Effector memory CD4-positive, alpha-beta T cell (primary cell): Measurements from ENCODE around the gene GNAT1.

Experiments used
- DNase-seq, 3 donors: peaks; one replicate each; pipeline ENCODE4 v3.0.0-alpha.2; 2020
- H3K27ac ChIP-seq: 2 replicates; pipeline ENCODE4 v1.7.0; 2013; ENCODE audit warnings: mild to moderate bottlenecking, low read length, moderate library complexity; ENCODE audit not compliant: insufficient read depth, poor library complexity, severe bottlenecking
- H3K27me3 ChIP-seq: replicated peaks from 2 replicates; pipeline ENCODE4 v1.7.0; 2013; ENCODE audit warnings: mild to moderate bottlenecking, low read length; ENCODE audit not compliant: insufficient read depth, control insufficient read depth, poor library complexity, severe bottlenecking
- H3K36me3 ChIP-seq: 2 replicates; pipeline ENCODE4 v1.7.0; 2013; ENCODE audit warnings: mild to moderate bottlenecking, low read length, moderate library complexity; ENCODE audit not compliant: control insufficient read depth, insufficient read depth
- H3K4me1 ChIP-seq: 2 replicates; pipeline ENCODE4 v1.7.0; 2013; ENCODE audit warnings: low read length, mild to moderate bottlenecking; ENCODE audit not compliant: control insufficient read depth, insufficient read depth, poor library complexity, severe bottlenecking
- H3K4me3 ChIP-seq: 2 replicates; pipeline ENCODE4 v1.7.0; 2013; ENCODE audit warnings: low read length, low read depth, mild to moderate bottlenecking; ENCODE audit not compliant: insufficient read depth, poor library complexity, severe bottlenecking
- H3K9me3 ChIP-seq: 2 replicates; pipeline ENCODE4 v1.7.0; 2013; ENCODE audit warnings: mild to moderate bottlenecking, low read length, moderate library complexity; ENCODE audit not compliant: control insufficient read depth

GNAT1 gene

GRCh38 chr3:50177346-50177745, 14.1 kb upstream of the GNAT1 start:
- no peaks in the 10 kb centered on the region for H3K36me3 ChIP-seq
- no peak for DNase-seq

DNA sequence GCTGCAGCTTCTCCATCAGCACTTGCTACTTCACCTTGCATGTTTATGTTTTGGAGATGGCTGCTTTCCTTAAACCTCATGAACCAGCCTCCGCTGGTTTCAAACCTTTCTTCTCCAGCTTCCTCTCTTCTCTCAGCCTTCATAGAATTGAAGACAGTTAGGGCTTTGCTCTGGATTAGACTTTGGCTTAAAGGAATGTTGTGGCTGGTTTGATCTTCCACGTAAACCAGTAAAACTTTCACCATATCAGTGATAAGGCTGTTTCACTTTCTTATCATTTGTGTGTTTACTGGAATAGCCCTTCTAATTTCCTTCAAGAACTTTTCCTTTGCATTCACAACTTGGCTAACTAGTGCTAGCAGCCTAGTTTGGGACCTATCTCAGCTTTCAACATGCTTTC, 11.7 kb upstream of the GNAT1 start:
- no peak for DNase-seq
- no peaks in the 10 kb centered on the region for H3K4me1 ChIP-seq
- no peaks in the 10 kb centered on the region for H3K36me3 ChIP-seq
- no peak overlapping the region for H3K27ac ChIP-seq
- H3K27me3 ChIP-seq, result no peaks in the 10 kb centered on the region
- no peak overlapping the region for H3K4me3 ChIP-seq
- H3K9me3 ChIP-seq, result no peaks in the 10 kb centered on the region

More at GRCh38 chr3:50177346-50177745, 14.1 kb upstream of the GNAT1 start:
- Histone ChIP-seq H3K4me1 (no peaks in the 10 kb centered on the region), H3K27ac (no peak overlapping the region), H3K9me3 (no peaks in the 10 kb centered on the region), H3K4me3 (no peak overlapping the region), H3K27me3 (no peaks in the 10 kb centered on the region)

DNA sequence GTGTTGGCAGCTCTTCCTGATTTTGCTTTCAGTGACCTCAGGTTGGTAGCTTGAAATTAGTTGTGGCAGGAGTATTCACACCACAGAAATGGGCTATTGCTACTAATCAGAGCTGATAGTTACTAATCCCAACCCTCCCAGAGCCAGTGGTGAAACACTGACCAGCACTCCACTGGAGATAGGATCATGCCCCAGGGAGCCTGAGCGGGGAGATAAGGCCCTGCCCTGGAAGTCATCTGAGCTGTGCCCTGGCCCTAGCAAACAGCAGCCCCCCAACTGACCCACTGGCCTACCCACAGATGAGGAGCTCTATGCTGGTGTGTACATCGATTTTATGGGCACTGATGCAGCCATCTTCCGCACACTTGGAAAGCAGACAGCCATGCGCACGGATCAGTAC, 9.4 kb upstream of the GNAT1 start:
- Histone ChIP-seq H3K27ac (no peak overlapping the region), H3K4me3 (no peak overlapping the region), H3K9me3 (no peaks in the 10 kb centered on the region), H3K36me3 (no peaks in the 10 kb centered on the region), H3K4me1 (no peaks in the 10 kb centered on the region), H3K27me3 (no peaks in the 10 kb centered on the region)
- DNase-seq, result no peak

DNA sequence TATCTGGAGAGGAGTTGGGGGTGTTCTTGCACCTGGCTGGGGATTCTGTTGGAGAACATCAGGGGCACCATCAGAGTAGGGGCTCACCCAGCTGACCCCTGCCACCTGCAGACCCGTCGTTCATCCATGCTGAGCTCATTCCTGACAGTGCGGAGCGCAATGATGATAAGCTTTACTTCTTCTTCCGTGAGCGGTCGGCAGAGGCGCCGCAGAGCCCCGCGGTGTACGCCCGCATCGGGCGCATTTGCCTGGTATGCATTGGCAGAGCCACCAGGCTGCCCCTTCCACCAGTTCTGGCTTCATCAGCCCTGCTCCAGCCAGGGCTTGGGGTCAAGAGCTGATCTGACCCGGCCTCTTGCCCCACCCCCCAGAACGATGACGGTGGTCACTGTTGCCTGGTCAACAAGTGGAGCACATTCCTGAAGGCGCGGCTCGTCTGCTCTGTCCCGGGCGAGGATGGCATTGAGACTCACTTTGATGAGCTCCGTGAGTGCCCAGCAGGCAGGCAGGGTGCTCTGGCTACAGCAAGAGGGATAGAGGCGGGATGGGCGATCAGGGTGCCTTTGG, 8.8 kb upstream of the GNAT1 start:
- no peaks in the 10 kb centered on the region for H3K36me3 ChIP-seq
- H3K4me3 ChIP-seq, result no peak overlapping the region
- H3K4me1 ChIP-seq, result no peaks in the 10 kb centered on the region
- H3K27ac ChIP-seq, result no peak overlapping the region
- no peaks in the 10 kb centered on the region for H3K27me3 ChIP-seq
- no peaks in the 10 kb centered on the region for H3K9me3 ChIP-seq
- DNase-seq, result no peak

DNA sequence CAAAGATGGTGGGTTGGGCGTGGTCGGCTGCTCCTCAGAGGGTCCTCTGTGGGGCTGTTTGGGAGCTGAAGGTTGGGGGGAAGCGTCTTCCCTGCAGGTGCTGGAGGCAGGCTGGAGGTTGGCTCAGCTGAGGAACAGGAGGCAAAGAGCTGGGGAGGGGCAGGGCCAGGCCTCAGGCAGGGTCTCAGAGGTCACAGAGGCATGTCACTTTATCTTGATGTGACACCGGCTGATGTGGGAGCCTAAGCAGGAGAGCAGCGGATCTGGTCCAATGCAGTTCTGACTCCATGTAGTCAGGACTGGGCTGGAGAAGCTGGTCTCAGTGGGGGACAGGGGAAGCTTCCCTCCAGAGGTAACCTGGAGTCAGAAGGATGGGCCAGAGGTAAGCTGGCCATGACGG, 7.7 kb upstream of the GNAT1 start:
- Histone ChIP-seq H3K36me3 (no peaks in the 10 kb centered on the region), H3K4me1 (no peaks in the 10 kb centered on the region), H3K27me3 (no peaks in the 10 kb centered on the region), H3K4me3 (no peak overlapping the region), H3K9me3 (no peaks in the 10 kb centered on the region), H3K27ac (no peak overlapping the region)
- DNase-seq, result no peak

- Histone ChIP-seq H3K9me3 (no peaks in the 10 kb centered on the region), H3K36me3 (no peaks in the 10 kb centered on the region), H3K4me3 (no peak overlapping the region), H3K4me1 (no peaks in the 10 kb centered on the region), H3K27me3 (no peaks in the 10 kb centered on the region), H3K27ac (no peak overlapping the region)
- no peak for DNase-seq
These were observed 7.0 kb upstream of the GNAT1 start for GRCh38 chr3:50184242-50184978.

DNA sequence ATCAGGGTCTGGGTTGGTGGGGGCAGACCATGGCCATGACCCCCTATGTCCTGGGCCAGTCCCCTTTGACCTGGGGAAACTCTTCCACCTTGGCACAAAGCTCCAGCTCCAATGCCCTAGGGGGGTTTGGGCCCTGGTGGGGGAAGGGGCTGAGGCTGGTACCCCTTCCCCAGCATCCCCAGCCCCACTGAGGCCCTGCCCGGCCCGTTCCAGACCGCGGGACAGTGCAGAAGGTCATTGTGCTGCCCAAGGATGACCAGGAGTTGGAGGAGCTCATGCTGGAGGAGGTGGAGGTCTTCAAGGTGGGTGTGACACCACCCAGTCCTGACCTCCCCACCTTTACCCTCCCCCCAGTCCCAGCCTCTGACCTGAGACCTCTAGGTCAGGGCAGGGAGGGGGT, 6.2 kb upstream of the GNAT1 start:
- H3K4me1 ChIP-seq, result no peaks in the 10 kb centered on the region
- H3K9me3 ChIP-seq, result no peaks in the 10 kb centered on the region
- H3K36me3 ChIP-seq, result no peaks in the 10 kb centered on the region
- H3K27ac ChIP-seq, result no peak overlapping the region
- DNase-seq, result no peak
- H3K27me3 ChIP-seq, result no peaks in the 10 kb centered on the region
- H3K4me3 ChIP-seq, result no peak overlapping the region

DNA sequence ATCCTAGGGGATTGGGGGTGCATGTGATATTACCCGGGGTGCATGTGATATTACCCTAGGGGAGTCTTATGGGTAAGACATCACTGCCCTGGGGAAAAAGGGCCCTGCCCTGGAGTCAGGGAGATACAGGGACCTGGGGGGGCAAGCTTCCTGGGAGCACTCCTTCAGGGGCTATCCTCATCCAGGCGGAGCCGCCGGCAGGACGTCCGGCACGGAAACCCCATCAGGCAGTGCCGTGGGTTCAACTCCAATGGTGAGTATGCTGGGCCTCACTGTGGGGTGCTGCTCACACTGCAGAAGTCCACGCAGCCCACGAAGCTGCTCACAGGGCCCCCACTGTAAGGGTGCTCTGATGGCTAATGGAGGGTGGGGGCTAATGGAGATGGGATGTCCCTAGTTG, 5.3 kb upstream of the GNAT1 start:
- DNase-seq, result no peak
- Histone ChIP-seq H3K27ac (no peak overlapping the region), H3K36me3 (no peaks in the 10 kb centered on the region)

GRCh38 chr3:50187750-50188149, 3.7 kb upstream of the GNAT1 start:
- H3K36me3 ChIP-seq, result no peaks in the 10 kb centered on the region
- H3K4me1 ChIP-seq, result peaks cover under 1% of the 10 kb centered on the region
- H3K4me3 ChIP-seq, result no peak overlapping the region
- H3K9me3 ChIP-seq, result no peaks in the 10 kb centered on the region
- no peaks in the 10 kb centered on the region for H3K27me3 ChIP-seq
- DNase-seq, result no peak
- no peak overlapping the region for H3K27ac ChIP-seq

More for the DNA sequence above, 5.3 kb upstream of the GNAT1 start:
- H3K27me3 ChIP-seq, result no peaks in the 10 kb centered on the region
- no peaks in the 10 kb centered on the region for H3K4me1 ChIP-seq
- H3K9me3 ChIP-seq, result no peaks in the 10 kb centered on the region
- no peak overlapping the region for H3K4me3 ChIP-seq

- H3K36me3 ChIP-seq, result no peaks in the 10 kb centered on the region
- peaks cover 15% of the 10 kb centered on the region for H3K4me1 ChIP-seq
These were observed 2.1 kb upstream of the GNAT1 start for GRCh38 chr3:50189274-50189673.

More at GRCh38 chr3:50189274-50189673, 2.1 kb upstream of the GNAT1 start:
- peaks cover 9% of the 10 kb centered on the region for H3K27me3 ChIP-seq
- H3K9me3 ChIP-seq, result no peaks in the 10 kb centered on the region
- DNase-seq, result no peak
- no peak overlapping the region for H3K4me3 ChIP-seq
- no peak overlapping the region for H3K27ac ChIP-seq
